Prostate gland (tissue), 2 donors: ENCODE measurements around the gene CARD14. TPM values are rescaled to one million over a fixed set of nuclear protein-coding genes. Genes with fewer than 3 reads are reported as not detected.

Experiments
- DNase-seq: peaks from one replicate; pipeline ENCODE4 v3.0.0-alpha.2; 2019; ENCODE audit warnings: low spot score
- H3K27ac ChIP-seq, 2 donors: fragments of 200-600 bp; sonication (generic); 2 replicates each; pipeline ENCODE4 v1.5.1; 2017 to 2019
- H3K27me3 ChIP-seq: fragments of 200-600 bp; sonication (generic); replicated peaks from 2 replicates; pipeline ENCODE4 v1.5.1; 2019; ENCODE audit not compliant: insufficient read depth
- H3K36me3 ChIP-seq, 2 donors: fragments of 200-600 bp; sonication (generic); 1 replicate in 1 of 2; 2 replicates in 1 of 2; pipeline versions ENCODE4 v1.5.1 to v1.8.1; 2017 to 2019
- H3K4me1 ChIP-seq: fragments of 200-600 bp; sonication (generic); replicated peaks from 2 replicates; pipeline ENCODE4 v1.5.1; 2019
- H3K4me3 ChIP-seq, 2 donors: fragments of 200-600 bp; sonication (generic); 2 replicates each; pipeline ENCODE4 v1.5.1; 2017 to 2019
- H3K9me3 ChIP-seq: fragments of 200-600 bp; sonication (generic); 2 replicates; pipeline ENCODE4 v1.5.1; 2017
- CTCF ChIP-seq, 4 experiments: fragments of 200-600 bp in 2 of 4; fragments of 450-650 bp in 2 of 4; sonication (generic) in 2 of 4; IDR thresholded peaks; 1 replicate in 3 of 4; 2 replicates in 1 of 4; pipeline ENCODE4 v1.5.1; 2016 to 2019; ENCODE audit warnings: antibody characterized with exemption in 4 of 4, mild to moderate bottlenecking in 2 of 4, moderate library complexity in 2 of 4
- POLR2A ChIP-seq: fragments of 450-650 bp; IDR thresholded peaks from one replicate; pipeline ENCODE4 v1.6.1; 2016; ENCODE audit warnings: antibody characterized with exemption, mild to moderate bottlenecking
- POLR2AphosphoS5 ChIP-seq: sonication (generic); formaldehyde crosslinking; IDR thresholded peaks from one replicate; pipeline ENCODE4 v1.6.1; 2017; ENCODE audit warnings: antibody characterized with exemption
- WGBS: methylation state at CpG from one replicate; pipeline ENCODE4 v1.1.5; 2018; 5-methylcytosine and 5-hydroxymethylcytosine counted together
- intact Hi-C: fragments of 100-400 bp; cut with DNase I; formaldehyde crosslinking; loops from one replicate; pipeline ENCODE4 v1.14.2; 2022
- total RNA-seq, 2 donors: library from RNA; depleted of rRNA; stranded (reverse); fragments of >200 nt; gene quantifications; one replicate each; pipeline ENCODE4 v1.1.0, GENCODE V29; 2016

CARD14 gene
- total RNA-seq, 2 donors from 2014 or later = 10.2 to 27.3 TPM

- intact Hi-C loops = no loop called here
- TF ChIP-seq CTCF (IDR thresholded peaks at IDR 0.05) (no peak), POLR2AphosphoS5 (peak; percentile 39), POLR2A (no peak)
- DNase-seq = no peak
- H3K27ac ChIP-seq = no peak overlapping the region
- WGBS = 34% methylated on average over 3 of the region's 3 CpGs
- H3K27me3 ChIP-seq = no peaks in the 10 kb centered on the region
- no peaks in the 10 kb centered on the region for H3K9me3 ChIP-seq
- no peaks in the 10 kb centered on the region for H3K36me3 ChIP-seq
- H3K4me3 ChIP-seq = no peak overlapping the region
- H3K4me1 ChIP-seq = peaks cover 3% of the 10 kb centered on the region
These were observed 38.8 kb upstream of the CARD14 start for GRCh38 chr17:80130992-80131391.

- peaks cover 3% of the 10 kb centered on the region for H3K4me1 ChIP-seq
- H3K27ac ChIP-seq = peak overlapping the region in 1 of 2 donors; percentile 24
- no peak for DNase-seq
- intact Hi-C loops = no loop called here
- H3K4me3 ChIP-seq = no peak overlapping the region
- TF ChIP-seq POLR2A = no peak
- TF ChIP-seq CTCF (IDR thresholded peaks at IDR 0.05) = no peak
- no peak for TF ChIP-seq POLR2AphosphoS5
- H3K36me3 ChIP-seq = peaks cover 6 to 14% of the 10 kb centered on the region in 2 donors
- no peaks in the 10 kb centered on the region for H3K27me3 ChIP-seq
- H3K9me3 ChIP-seq = no peaks in the 10 kb centered on the region
- 74% methylated on average over 5 of the region's 5 CpGs for WGBS
These were observed 36.8 kb upstream of the CARD14 start for GRCh38 chr17:80132906-80133625.

GRCh38 chr17:80133626-80133970, 36.2 kb upstream of the CARD14 start:
- no peak for TF ChIP-seq POLR2AphosphoS5
- no peak for TF ChIP-seq POLR2A
- no peak for TF ChIP-seq CTCF (IDR thresholded peaks at IDR 0.05)
- intact Hi-C loops = no loop called here
- H3K36me3 ChIP-seq = peaks cover 6 to 20% of the 10 kb centered on the region in 2 donors
- no peaks in the 10 kb centered on the region for H3K9me3 ChIP-seq
- peaks cover 3% of the 10 kb centered on the region for H3K4me1 ChIP-seq
- peak; percentile 48 for DNase-seq
- WGBS = 61% methylated on average over 6 of the region's 6 CpGs
- peak overlapping the region in 1 of 2 donors; percentile 24 for H3K27ac ChIP-seq
- H3K4me3 ChIP-seq = no peak overlapping the region
- no peaks in the 10 kb centered on the region for H3K27me3 ChIP-seq

GRCh38 chr17:80137131-80137530, 32.7 kb upstream of the CARD14 start:
- 90% methylated on average over 9 of the region's 9 CpGs for WGBS
- DNase-seq = no peak
- intact Hi-C loops = no loop called here
- TF ChIP-seq CTCF (IDR thresholded peaks at IDR 0.05) = no peak
- no peak for TF ChIP-seq POLR2AphosphoS5
- TF ChIP-seq POLR2A = no peak
- H3K27ac ChIP-seq = no peak overlapping the region
- H3K9me3 ChIP-seq = no peaks in the 10 kb centered on the region
- peaks cover 9 to 24% of the 10 kb centered on the region in 2 donors for H3K36me3 ChIP-seq
- no peaks in the 10 kb centered on the region for H3K27me3 ChIP-seq
- H3K4me1 ChIP-seq = no peaks in the 10 kb centered on the region
- no peak overlapping the region for H3K4me3 ChIP-seq

- Histone ChIP-seq H3K4me3 (no peak overlapping the region), H3K9me3 (no peaks in the 10 kb centered on the region), H3K4me1 (no peaks in the 10 kb centered on the region), H3K27me3 (no peaks in the 10 kb centered on the region), H3K36me3 (peaks cover 14 to 30% of the 10 kb centered on the region in 2 donors), H3K27ac (no peak overlapping the region)
- DNase-seq = no peak
- TF ChIP-seq POLR2AphosphoS5 (no peak), CTCF (IDR thresholded peaks at IDR 0.05) (no peak), POLR2A (no peak)
- intact Hi-C loops = no loop called here
- 84% methylated on average over 18 of the region's 18 CpGs for whole genome bisulfite sequencing
These were observed 30.9 kb upstream of the CARD14 start for GRCh38 chr17:80138856-80139426.
